ENCODE data around the gene LONP2. TPM values are rescaled to one million over a fixed set of nuclear protein-coding genes. Genes with fewer than 3 reads are reported as not detected.

The LONP2 gene
- total and polyA plus RNA-seq, 9 of the 15 experiments (the other 6 are each of a cell fraction or from before 2014, with no cell fraction given) = 8.1 to 41.2 (median 25.6) TPM

GRCh38 chr16:48365601-48366164, 121.6 kb downstream of the LONP2 start (continued):
- TF ChIP-seq EGR1 (conservative IDR thresholded peaks at IDR 0.05) (peak; percentile 87), CBX2 (IDR thresholded peaks at IDR 0.05; ENCODE audit: insufficient read depth, low read length, poor library complexity, severe bottlenecking) (no peak), HDAC6 (IDR thresholded peaks at IDR 0.05; ENCODE audit: low read depth, low read length) (no peak), TCF3 (CRISPR knock-in tag; IDR thresholded peaks at IDR 0.05) (no peak), STAG1 (CRISPR knock-in tag; IDR thresholded peaks at IDR 0.05; ENCODE audit: borderline replicate concordance) (no peak), ARID3A (IDR thresholded peaks at IDR 0.05; ENCODE audit: borderline replicate concordance, low read depth, low read length) (no peak), MYBL2 (IDR thresholded peaks at IDR 0.05; ENCODE audit: low read depth) (no peak), MYBL2 (CRISPR knock-in tag; IDR thresholded peaks at IDR 0.05; ENCODE audit: borderline replicate concordance) (no peak), MED1 (CRISPR knock-in tag; IDR thresholded peaks at IDR 0.05; ENCODE audit: borderline replicate concordance) (no peak), NEUROD1 (IDR thresholded peaks at IDR 0.05; ENCODE audit: borderline replicate concordance, low read depth, low read length, partially characterized antibody) (peak; percentile 40), DPF2 (IDR thresholded peaks at IDR 0.05) (no peak), SP1 (CRISPR knock-in tag; IDR thresholded peaks at IDR 0.05) (peak; percentile 66; the same call in 1 of the 2 replicates), ELK1 (CRISPR knock-in tag; IDR thresholded peaks at IDR 0.05) (no peak), VEZF1 (CRISPR knock-in tag; IDR thresholded peaks at IDR 0.05) (peak; percentile 95), HDAC2 (IDR thresholded peaks at IDR 0.05) (peak; percentile 46), SIRT6 (IDR thresholded peaks at IDR 0.05; ENCODE audit: low read depth, low read length) (no peak), ZNF197 (CRISPR knock-in tag; IDR thresholded peaks at IDR 0.05; ENCODE audit: low read depth) (no peak), IRF2 (CRISPR knock-in tag; IDR thresholded peaks at IDR 0.05) (no peak), FOXK2 (conservative IDR thresholded peaks at IDR 0.05 in 1 of 2, IDR thresholded peaks at IDR 0.05 in 1 of 2; ENCODE audit: low read depth in 2 of 2) (no peak)
- TF ChIP-seq, protein P1, sequence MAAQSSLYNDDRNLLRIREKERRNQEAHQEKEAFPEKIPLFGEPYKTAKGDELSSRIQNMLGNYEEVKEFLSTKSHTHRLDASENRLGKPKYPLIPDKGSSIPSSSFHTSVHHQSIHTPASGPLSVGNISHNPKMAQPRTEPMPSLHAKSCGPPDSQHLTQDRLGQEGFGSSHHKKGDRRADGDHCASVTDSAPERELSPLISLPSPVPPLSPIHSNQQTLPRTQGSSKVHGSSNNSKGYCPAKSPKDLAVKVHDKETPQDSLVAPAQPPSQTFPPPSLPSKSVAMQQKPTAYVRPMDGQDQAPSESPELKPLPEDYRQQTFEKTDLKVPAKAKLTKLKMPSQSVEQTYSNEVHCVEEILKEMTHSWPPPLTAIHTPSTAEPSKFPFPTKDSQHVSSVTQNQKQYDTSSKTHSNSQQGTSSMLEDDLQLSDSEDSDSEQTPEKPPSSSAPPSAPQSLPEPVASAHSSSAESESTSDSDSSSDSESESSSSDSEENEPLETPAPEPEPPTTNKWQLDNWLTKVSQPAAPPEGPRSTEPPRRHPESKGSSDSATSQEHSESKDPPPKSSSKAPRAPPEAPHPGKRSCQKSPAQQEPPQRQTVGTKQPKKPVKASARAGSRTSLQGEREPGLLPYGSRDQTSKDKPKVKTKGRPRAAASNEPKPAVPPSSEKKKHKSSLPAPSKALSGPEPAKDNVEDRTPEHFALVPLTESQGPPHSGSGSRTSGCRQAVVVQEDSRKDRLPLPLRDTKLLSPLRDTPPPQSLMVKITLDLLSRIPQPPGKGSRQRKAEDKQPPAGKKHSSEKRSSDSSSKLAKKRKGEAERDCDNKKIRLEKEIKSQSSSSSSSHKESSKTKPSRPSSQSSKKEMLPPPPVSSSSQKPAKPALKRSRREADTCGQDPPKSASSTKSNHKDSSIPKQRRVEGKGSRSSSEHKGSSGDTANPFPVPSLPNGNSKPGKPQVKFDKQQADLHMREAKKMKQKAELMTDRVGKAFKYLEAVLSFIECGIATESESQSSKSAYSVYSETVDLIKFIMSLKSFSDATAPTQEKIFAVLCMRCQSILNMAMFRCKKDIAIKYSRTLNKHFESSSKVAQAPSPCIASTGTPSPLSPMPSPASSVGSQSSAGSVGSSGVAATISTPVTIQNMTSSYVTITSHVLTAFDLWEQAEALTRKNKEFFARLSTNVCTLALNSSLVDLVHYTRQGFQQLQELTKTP (IDR thresholded peaks at IDR 0.05; ENCODE audit: low read depth in 1 of 2, partially characterized antibody in 2 of 2) = peak in 1 of 2 experiments; percentile 23
